Pulmonary artery endothelial cell (primary cell): ENCODE results near the gene CTBP2. TPM values are rescaled to one million over a fixed set of nuclear protein-coding genes. Genes with fewer than 3 reads are reported as not detected.
"Not testable (repeated sequence)": the region's sequence is repeated elsewhere in the genome, so short reads cannot be mapped to it uniquely, and the experiment has no call there.

ENCODE experiments used
- DNase-seq: peaks from one replicate; pipeline ENCODE4 v3.0.0-alpha.2; 2011; ENCODE audit warnings: low read depth, low spot score
- total RNA-seq: library from RNA; depleted of rRNA; stranded (reverse); fragments of >200 nt; gene quantifications from 2 replicates; pipeline ENCODE4 v1.2.3, GENCODE V29; 2014

The CTBP2 gene
- total RNA-seq, 1 donor from 2014 or later = 92.1 TPM

DNA sequence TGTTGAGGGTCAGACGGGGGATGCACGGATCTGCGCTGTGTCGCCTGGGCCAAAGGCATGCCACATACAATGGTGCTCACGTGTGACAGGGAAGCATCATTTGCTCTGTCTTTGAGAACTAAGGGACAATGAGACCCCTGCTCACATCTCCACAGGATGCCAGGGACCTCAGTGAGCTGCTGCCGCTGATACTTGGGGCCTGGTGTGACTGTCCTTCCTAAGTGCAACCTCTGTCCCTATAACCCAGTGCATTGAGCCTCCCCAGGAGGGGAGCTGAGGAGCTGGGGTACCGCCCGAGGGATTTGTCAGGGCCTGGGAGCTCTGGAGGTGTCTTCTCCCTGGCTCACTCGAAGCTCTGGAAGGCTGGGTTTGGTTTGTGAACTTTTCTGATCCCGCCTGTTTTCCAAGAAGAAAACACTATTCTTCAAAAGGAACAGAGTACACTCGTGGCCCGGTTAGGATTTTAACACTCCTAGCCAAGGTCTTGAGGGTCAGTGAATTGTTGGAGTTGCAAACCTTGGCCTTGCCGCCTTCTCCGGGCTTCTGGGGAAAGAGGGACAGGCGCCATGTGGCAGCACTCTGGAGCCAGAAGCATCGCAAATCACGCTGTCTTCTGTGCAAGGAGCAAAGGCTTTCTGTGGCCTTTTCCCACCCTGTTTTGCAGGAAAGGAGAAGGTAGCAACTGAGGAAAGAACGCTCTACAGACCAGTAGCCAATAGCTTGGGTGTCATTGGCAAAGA lies 26.2 kb upstream of the CTBP2 start:
- no peak for DNase-seq

DNA sequence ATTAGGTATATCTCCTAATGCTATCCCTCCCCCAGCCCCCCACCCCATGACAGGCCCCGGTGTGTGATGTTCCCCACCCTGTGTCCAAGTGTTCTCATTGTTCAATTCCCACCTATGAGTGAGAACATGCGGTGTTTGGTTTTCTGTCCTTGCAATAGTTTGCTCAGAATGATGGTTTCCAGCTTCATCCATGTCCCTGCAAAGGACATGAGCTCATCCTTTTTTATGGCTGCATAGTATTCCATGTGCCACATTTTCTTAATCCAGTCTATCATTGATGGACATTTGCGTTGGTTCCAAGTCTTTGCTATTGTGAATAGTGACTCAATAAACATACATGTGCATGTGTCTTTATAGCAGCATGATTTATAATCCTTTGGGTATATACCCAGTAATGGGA lies 18.7 kb upstream of the CTBP2 start:
- DNase-seq = not testable (repeated sequence)

DNA sequence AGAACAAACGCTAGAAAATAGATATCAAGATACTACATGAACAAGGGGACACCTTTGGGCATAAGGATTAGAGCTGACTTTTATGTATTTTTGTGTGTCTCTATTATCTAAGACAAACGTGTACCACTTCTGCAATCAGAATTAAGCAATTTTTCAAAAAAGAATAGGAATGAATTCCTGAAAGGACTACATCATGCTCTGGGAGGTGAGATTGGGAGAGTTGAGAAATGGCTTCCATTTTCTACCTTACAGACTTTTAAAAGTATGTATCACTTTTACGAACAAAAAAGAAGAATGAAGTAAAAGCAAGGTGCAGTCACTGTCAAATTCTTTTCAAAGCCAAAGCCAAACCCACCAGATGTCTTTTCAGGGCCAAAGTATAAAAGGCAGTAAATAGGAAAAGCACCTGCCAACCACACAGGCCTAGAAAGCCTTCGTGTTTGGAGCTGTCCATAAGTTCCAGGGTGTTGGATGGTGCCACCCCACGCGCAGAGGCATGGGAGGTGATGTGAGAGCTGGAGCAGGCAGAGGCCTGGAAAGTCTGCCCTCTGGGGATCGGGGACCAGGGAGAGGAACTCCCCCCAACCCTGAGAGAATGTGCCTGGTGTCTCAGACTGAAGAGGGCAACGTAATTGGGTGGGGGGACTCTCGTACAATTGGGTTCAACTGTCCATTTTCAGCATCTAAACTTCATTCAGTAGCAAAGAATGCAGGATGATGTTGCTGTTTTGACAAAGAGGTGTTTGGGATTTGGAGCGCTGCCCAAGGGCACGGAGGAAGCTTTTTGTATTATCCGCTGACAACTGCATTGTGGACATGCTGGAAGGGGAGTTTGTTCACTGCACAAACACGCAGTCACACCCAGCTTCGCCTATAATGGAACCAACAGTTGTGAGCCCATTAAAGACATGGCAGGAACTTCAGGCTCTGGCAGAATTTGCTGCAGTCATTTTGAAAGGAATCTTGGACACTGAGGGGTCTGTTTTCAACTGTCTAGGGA lies 17.6 kb upstream of the CTBP2 start:
- DNase-seq = no peak

DNA sequence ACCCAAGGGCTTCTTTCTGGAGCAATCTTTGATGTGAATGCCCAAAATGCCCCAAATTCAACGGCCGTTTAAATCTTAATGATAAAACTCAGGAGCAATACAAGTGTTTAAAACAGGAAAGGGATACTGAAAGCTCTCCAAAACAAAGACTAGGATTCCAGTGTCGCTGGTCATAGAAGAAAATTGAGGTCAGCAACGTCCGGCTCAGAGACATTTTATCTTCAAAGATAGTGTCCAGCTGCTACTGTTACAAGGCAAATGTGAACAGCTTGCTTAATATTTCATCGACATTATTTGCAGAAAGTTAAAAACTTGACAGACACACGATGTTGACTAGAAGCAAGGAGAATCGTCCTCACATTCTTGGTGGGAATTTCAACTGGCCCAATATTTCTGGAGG lies 15.4 kb upstream of the CTBP2 start:
- no peak for DNase-seq

DNA sequence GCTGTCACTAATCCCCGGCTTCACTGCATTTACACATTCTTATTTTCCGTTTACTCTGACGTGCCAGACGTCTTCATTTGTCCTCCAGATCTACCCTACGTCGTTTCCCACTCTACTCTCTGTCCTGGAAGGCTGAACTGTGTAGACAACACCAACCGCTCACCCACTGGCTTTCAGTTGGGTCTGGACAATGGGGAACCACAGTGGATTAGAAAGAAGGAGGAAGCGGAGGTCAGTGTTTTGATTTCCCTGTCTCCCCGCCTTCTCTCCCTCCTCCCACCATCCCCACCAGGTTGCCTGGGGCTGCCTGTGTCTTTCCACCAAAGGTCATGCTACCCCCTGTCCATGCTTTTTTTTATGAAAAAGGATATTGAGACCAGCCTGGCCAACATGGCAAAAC lies 14.0 kb upstream of the CTBP2 start:
- no peak for DNase-seq

DNA sequence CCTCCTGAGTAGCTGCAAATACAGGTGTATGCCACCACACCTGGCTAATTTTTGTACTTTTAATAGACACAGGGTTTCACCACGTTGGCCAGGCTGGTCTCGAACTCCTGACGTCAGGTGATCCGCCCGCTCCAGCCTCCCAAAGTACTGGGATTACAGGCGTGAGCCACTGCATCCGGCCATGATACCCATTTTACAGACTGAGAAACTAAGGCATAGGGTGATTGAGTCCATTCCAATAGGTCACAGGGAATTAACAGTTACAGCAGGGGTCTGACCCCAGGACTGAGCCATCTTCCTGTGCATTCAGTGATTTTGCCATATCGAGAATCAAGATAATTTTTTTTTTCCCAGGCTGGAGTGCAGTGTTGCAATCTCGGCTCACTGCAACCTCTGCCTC lies 12.3 kb upstream of the CTBP2 start:
- DNase-seq = no peak

DNA sequence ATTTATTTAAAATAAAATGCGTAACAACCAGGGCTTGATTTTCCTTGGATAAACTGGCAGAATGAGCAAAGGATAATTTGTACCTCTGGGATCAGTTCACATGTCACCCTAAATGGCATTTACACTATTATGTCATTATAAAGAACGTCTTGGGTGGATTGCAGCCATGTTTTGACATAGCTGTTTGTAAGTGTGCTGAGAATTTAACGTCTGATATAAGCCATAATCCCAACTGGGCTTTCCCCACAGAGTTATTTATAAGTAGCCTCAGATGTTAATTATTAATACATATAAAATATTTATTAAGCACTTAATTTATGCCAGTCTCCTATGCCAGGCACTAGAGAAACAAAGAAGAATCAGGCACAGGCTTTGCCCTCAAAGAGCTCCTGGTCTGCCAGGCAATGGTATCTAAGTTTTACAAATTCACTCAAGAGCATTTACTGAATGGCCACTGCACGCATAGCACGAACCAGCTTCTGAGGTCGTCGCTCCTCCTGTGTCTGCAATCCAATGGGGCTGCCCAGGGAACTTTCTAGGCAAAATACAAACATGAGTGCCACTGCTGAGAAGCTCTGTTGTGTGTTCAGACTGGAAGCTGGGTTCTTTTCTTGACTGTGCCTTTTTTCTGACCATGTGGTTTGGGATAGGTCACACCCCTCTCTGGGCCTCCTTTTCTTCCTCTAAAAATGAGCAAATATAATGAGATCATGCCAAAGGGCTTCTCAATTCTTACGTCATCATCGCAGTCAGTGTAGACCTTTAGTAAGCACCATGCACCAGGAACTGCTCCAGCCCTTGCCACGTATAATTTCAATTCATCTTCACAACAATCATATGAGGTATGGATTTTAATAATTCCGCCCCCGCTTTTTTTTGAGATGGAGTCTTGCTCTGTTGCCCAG lies 11.3 kb upstream of the CTBP2 start:
- DNase-seq = no peak

DNA sequence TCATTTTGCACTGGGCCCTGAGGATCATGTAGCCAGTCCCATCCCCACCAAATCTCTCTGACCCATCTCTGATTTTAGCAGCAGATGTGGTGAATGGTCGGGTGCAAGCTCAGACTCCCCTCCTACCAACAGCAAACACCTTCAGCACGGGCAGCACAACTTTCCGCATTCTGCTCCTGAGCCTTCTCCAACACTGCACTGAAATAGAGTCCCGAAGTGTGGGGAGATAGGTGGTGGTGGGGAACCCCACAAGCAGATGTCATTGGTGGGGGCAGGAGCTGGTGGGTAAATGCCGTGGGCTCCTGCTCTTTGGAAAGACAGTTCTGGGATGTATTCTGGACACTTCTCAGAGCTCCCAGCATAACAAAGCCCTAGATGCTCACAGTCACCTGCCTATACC lies 9.6 kb upstream of the CTBP2 start:
- DNase-seq = no peak

DNA sequence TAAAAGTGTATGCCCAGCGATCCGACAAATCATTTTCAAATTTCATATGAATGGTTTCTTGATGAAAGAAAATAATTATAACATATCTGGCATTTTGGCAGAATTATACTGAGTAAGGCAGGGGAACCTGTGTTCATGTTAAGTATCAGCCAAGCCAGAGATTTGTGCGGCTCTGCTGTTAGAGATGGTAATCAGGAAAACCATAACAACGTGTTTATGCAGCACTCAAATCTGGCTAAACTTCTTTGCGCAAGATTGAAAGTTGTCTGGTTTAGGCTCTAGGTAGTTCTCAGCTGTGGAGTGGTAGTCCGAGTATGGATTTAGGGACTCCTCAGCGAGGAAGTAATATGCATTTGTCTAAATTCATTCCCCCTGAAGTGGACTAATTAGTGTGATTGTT lies 8.9 kb upstream of the CTBP2 start:
- DNase-seq = no peak

DNA sequence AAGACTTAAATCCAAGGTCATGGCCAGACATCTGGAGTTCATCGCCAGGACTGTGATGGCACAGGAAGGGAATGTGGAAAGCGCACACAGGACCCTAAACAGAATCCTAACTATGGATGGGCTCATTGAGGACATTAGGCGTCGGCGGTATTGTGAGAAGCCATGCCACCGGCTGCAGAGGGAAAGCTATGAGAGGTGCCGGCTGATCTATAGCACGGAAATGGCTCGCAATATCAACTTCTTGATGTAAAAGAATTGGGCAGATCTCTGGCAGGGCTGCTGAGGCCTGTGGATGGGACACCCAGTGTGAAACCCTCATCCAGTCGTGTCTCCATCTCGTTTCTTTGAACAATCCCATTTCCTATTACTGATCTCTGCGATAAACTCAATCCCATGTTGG lies 6.3 kb upstream of the CTBP2 start:
- no peak for DNase-seq

DNA sequence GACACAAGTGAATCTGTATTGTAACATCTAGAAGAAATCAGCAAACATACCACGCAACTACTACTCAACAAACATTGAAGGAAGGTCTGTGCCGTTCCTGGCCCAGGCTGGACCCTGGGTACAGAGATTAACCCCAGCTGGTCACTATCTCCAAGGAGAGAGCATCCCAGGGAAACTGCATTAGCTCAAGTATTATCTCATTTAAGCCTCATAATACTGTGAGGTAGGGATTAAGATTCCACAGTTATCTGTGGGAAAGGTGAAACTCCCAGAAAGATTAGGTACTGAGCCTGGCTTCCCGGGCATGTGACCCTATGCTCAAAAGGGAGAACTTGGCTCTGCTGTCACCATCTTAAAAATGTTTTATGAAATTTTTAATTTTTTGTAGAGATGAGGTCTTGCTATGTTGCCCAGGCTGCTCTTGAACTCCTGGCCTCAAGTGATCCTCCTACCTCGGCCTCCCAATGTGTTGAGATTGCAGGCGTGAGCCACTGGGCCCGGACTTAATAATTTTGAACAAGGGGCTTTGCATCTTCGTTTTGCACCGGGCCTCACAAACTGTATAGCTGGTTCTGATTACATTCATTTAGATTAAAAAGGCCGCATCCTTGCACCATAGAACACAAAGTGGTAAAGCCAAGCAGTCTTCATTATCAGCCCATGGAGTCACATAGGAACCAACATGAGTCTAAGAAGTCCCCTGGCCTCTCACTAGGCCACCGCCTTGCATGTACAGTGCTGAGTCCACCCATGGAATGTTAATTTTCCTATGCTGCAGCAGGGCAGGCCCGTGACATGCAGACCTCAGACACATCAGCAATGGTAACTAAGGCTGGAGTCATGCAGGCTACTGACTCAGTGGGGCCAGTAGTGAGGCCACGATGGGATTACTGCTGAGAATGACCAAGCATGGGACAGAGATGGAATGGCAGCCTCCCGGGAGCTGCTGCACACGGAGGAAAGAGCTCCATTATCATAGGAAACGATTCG lies 5.5 kb upstream of the CTBP2 start:
- no peak for DNase-seq

DNA sequence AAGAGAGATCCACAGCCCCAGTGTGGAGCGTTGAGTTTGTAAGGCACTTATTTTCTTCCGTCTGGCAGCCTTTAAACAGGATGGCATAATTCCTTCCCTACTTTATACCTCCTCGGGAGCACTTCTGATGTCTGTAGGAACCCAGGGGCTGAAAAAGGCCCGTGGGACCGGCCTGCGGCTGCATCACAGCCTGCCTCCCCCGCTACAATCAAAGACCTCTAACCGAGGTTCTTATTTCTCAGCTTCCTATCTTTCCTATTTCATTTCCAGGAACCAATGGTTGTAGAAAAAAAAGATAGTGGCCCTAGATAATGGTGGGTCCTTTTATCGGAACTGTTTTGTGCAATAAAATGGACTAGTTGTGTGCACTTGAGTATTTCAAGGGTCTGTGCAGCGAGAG lies 4.1 kb upstream of the CTBP2 start:
- DNase-seq = no peak

DNA sequence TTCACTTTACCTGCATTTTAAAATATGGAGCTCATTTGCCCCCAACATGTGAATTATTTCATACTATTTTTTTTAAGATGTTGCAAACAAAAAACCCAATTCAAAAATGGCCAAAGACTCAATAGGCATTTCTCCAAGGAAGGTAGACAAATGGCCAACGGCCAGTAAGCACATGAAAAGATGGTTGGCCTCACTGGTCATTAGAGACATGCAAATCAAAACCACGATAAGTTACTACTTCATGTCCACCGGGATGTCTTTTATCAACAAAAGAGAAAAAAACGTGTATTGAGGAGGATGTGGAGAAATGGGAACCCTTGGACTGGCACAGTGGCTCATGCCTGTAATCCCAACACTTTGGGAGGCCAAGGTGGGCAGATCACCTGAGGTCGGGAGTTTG lies 3.4 kb upstream of the CTBP2 start:
- no peak for DNase-seq

DNA sequence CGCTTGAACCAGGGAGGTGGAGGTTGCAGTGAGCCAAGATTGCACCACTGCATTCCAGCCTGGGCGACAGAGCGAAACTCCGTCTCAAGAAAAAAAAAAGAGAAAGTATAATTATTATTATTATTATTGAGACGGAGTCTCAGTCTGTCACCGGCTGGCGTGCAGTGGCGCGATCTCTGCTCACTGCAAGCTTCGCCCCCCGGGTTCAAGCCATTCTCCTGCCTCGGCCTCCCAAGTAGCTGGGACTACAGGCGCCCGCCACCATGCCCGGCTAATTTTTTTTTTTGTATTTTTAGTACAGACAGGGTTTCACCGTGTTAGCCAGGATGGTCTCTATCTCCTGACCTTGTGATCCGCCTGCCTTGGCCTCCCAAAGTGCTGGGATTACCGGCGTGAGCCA lies 2.9 kb upstream of the CTBP2 start:
- not testable (repeated sequence) for DNase-seq

DNA sequence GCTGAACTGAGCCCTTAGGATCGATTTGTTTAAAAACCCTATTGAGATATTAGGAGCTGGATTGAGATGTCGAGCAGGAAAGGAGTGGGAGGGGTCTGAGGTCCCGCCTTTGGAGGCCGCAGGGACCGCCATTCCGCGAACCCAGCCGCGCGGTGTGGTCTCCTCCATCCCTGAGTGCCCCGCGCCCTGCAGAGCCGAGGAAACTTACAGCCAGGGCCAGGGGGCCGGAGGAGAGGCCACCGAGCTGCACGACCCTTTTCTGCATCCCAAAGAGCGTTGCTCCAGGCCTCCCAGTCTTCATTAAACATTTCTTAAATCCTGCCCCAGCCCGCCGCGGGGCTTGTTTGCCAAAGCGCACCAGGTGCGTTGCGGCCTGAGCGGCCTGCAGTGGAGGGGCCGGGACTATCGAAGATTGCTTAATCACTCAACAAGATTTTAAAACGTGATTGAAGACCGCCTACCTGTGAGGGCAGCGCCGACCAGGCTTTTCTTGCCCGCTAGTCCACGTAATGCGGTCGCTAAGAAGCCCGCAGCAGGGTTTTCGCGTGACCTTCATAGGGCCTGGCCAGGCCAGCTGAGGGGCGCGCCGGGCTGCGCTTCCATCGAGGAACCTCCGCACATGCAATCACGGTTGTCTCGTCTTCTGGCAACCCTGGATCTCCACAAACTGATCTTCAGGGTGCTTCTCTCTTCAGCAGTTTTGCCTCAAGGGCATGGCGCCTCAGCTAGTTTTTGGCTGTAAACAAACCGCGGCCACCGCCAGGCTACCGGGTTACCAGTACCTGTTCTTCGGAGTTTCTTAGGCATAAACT lies 2.0 kb upstream of the CTBP2 start:
- no peak for DNase-seq

DNA sequence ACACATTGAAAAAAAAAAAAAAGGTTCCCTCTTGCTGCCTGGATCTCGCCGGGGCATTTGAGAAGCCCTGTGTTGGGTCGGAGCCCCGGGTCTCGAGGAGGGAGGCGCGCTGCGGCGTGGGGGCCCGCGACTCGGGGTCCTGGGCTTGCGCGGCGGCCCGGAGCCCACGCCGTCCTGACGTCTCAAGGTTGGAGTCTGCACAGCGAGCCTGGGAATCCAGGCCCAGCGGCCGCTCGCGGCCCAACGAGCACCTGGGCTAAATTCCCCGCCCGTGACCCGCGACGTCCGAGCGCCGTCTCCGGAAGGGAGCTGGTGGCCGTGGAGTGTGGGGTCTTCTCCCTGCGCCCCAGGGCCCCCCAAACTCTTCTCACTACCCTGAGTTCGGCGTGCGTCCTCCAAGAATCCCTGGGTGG lies 1.4 kb upstream of the CTBP2 start:
- no peak for DNase-seq

DNA sequence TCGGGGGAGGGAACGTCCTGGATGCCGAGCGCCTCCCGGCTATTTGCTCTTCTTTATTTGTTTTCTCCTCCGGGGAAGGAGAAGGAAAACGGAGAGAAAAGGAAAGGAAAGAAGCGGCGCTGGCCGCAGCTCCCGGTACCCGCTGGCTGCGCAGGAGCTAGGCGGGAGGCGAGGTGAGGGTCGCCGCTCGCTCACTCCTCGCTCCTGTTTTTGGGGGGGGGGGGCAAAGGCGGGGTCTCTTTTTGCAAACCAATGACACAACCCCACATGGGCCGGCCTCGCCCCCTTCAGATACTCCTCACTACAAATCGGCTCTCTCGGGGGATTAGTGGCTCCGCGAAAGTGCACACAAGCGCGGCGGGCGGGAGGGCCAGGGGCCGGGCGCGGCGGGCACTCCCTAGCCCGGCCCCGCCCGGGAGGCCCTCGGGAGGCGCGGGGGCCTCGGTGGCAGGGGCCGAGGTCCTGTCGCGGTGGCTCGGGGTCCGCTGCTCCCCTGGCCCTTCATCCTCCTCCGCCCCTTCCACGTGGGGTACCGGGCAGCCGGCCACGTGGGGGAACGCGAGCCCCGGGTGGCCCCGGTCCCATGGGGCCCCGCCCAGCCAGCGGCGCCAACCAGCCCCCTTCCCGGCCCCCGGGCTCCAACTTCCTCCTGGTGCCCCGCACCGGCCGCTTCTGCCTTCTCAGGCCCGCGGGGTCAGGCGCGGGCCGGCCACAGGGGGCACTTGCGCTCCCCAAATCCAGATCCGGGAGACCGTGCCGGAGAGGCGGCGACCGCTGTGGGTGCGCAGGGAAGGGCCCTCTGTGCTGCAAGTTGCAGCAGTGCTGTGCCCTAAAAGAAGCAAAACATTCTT lies 718 bp upstream of the CTBP2 start:
- no peak for DNase-seq

DNA sequence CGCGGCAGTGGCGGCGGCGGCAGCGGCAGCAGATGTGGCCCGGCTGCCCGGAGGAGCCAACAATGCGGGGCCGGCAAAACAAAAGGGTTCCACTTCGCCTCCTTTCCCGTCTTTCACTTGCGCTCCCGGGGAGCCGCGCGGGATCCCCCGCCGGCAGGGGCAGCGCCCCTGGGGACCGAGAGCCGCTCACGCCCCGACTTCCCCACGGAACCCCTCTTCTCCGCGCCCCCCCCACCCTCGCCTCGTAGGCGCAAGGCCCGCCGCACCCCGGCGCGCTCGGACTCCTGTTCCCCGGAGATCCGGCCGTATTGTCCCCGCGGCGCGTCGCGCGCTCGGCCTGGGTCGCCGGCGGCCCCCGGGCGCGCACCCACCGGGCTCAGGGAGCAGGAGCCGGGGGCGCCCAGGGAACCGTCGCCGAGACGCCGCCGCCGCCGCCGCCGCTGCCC lies 854 bp downstream of the CTBP2 start:
- DNase-seq = no peak
